Neural crest cell (in vitro differentiated cells): ENCODE data around the gene KSR2. TPM values are rescaled to one million over a fixed set of nuclear protein-coding genes. Genes with fewer than 3 reads are reported as not detected.
"Not testable (repeated sequence)": the region's sequence is repeated elsewhere in the genome, so short reads cannot be mapped to it uniquely, and the experiment has no call there.

ENCODE experiments used
- DNase-seq: peaks from one replicate; pipeline ENCODE4 v3.0.0; 2021; ENCODE audit warnings: low read depth, mixed read lengths, low spot score
- H3K27ac Mint-ChIP-seq: one replicate; pipeline ENCODE4 v1.8.0; 2021; ENCODE audit warnings: mild to moderate bottlenecking, mixed read lengths; ENCODE audit not compliant: unreplicated experiment
- H3K27me3 Mint-ChIP-seq: 2 replicates; pipeline ENCODE4 v1.8.0; 2021; ENCODE audit warnings: low read depth, mild to moderate bottlenecking, mixed read lengths
- H3K36me3 Mint-ChIP-seq: 2 replicates; pipeline ENCODE4 v1.8.0; 2021; ENCODE audit warnings: low read depth, mild to moderate bottlenecking, mixed read lengths
- H3K4me1 Mint-ChIP-seq: 2 replicates; pipeline ENCODE4 v1.8.0; 2021; ENCODE audit warnings: mixed read lengths
- H3K4me3 Mint-ChIP-seq: one replicate; pipeline ENCODE4 v1.8.0; 2021; ENCODE audit warnings: mild to moderate bottlenecking, mixed read lengths
- H3K9me3 Mint-ChIP-seq: 2 replicates; pipeline ENCODE4 v1.8.0; 2021; ENCODE audit warnings: mixed read lengths
- CTCF ChIP-seq: fragments of 200-600 bp; sonication (generic); conservative IDR thresholded peaks from 2 replicates; pipeline ENCODE4 v1.5.0; 2021; ENCODE audit warnings: antibody characterized with exemption, mild to moderate bottlenecking
- total RNA-seq: library from RNA; stranded (reverse); gene quantifications from 2 replicates; pipeline ENCODE4 v1.2.1, GENCODE V29; 2021

Gene KSR2
- total RNA-seq, 1 donor from 2014 or later: 0.33 TPM

DNA sequence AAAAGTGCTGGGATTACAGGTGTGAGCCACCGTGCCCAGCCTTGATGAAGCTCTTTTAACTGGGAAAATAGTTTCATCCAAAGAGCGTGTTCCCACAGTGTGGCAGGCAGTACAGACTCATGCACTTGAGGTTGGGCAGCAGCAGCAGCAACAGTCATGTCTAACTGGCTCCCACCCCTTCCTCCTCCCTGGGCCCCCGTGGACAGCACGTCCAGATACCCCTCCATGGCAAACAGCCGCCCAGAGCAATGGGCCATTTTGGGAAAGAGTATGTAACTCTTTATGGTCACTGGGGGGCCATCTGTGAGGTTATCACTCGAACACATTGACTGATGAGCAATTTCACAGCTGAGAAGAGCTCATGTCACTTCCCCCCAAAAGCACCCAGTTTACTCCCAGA lies 328.3 kb downstream of the KSR2 start:
- no peak for DNase-seq
- no peak for TF ChIP-seq CTCF
- Mint-ChIP-seq H3K4me3 (no peak overlapping the region), H3K36me3 (no peaks in the 10 kb centered on the region), H3K9me3 (peaks cover 2% of the 10 kb centered on the region), H3K27ac (no peak overlapping the region), H3K27me3 (peaks cover 37% of the 10 kb centered on the region), H3K4me1 (no peaks in the 10 kb centered on the region)

GRCh38 chr12:117629454-117629853 lies 339.3 kb downstream of the KSR2 start:
- Mint-ChIP-seq H3K36me3 (no peaks in the 10 kb centered on the region), H3K4me1 (peaks cover 3% of the 10 kb centered on the region), H3K27me3 (peaks cover 79% of the 10 kb centered on the region)

GRCh38 chr12:117628711-117629110 lies 340.1 kb downstream of the KSR2 start:
- not testable (repeated sequence) for H3K4me3 Mint-ChIP-seq, H3K9me3 Mint-ChIP-seq, H3K4me1 Mint-ChIP-seq, H3K36me3 Mint-ChIP-seq, H3K27ac Mint-ChIP-seq
- peaks cover 79% of the 10 kb centered on the region for H3K27me3 Mint-ChIP-seq
- peak; percentile 45 for DNase-seq

More at GRCh38 chr12:117629454-117629853, 339.3 kb downstream of the KSR2 start:
- Mint-ChIP-seq H3K4me3 (no peak overlapping the region), H3K27ac (no peak overlapping the region), H3K9me3 (peaks cover 3% of the 10 kb centered on the region)
- TF ChIP-seq CTCF: no peak
- DNase-seq: no peak

- no peaks in the 10 kb centered on the region for H3K4me1 Mint-ChIP-seq
- H3K36me3 Mint-ChIP-seq: no peaks in the 10 kb centered on the region
- H3K9me3 Mint-ChIP-seq: peaks cover 3% of the 10 kb centered on the region
Observed at GRCh38 chr12:117622741-117623140, 346.0 kb downstream of the KSR2 start.

GRCh38 chr12:117622087-117622486 lies 346.7 kb downstream of the KSR2 start:
- Mint-ChIP-seq H3K27ac (no peak overlapping the region), H3K4me1 (no peaks in the 10 kb centered on the region), H3K36me3 (no peaks in the 10 kb centered on the region), H3K4me3 (no peak overlapping the region), H3K27me3 (peaks cover 74% of the 10 kb centered on the region), H3K9me3 (peaks cover 3% of the 10 kb centered on the region)
- DNase-seq: no peak
- TF ChIP-seq CTCF: no peak

More at GRCh38 chr12:117622741-117623140, 346.0 kb downstream of the KSR2 start:
- no peak overlapping the region for H3K27ac Mint-ChIP-seq
- no peak for DNase-seq
- TF ChIP-seq CTCF: no peak
- no peak overlapping the region for H3K4me3 Mint-ChIP-seq
- peaks cover 78% of the 10 kb centered on the region for H3K27me3 Mint-ChIP-seq

DNA sequence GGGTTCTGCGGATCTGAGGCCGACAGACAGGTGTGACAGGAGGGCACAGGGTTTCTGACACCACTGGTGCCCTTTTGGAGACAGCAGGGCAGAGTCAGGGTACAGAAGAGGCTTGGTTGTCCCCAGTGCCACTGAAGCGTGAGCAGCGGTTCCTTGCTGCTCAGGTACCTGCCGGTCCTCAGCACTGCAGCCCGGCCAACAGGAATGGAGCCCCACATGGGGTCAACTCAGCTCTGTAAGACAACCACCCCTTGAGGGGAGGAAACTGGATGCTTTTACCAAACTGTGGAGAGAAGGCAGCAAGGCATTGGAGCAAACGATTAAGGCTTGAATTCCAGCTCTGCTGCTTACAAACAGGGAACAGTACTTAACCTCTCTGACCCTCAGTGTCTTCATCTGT lies 361.0 kb downstream of the KSR2 start:
- no peak for TF ChIP-seq CTCF

More for the DNA sequence above, 361.0 kb downstream of the KSR2 start:
- no peak for DNase-seq
- no peaks in the 10 kb centered on the region for H3K36me3 Mint-ChIP-seq
- no peak overlapping the region for H3K4me3 Mint-ChIP-seq
- peaks cover 32% of the 10 kb centered on the region for H3K27me3 Mint-ChIP-seq
- no peak overlapping the region for H3K27ac Mint-ChIP-seq
- H3K9me3 Mint-ChIP-seq: no peaks in the 10 kb centered on the region
- peaks cover 5% of the 10 kb centered on the region for H3K4me1 Mint-ChIP-seq
